Small intestine (tissue), 7 donors: ENCODE data around the gene EFNA2. TPM values are rescaled to one million over a fixed set of nuclear protein-coding genes. Genes with fewer than 3 reads are reported as not detected.

Experiments used
- DNase-seq, 2 donors: peaks; one replicate each; pipeline versions ENCODE4 v3.0.0 to v3.0.0-alpha.2; 2013
- FAIRE-seq: peaks from 2 replicates; lab custom pipeline; 2012; peaks lifted over from hg19 to GRCh38; lab: Jason Lieb, UNC
- H3K27ac ChIP-seq, 3 donors: one replicate each; pipeline ENCODE4 v1.5.1; 2013; ENCODE audit warnings: low read length in 2 of 3, mild to moderate bottlenecking in 2 of 3, control low read depth in 1 of 3, inconsistent platforms in 1 of 3, low read depth in 1 of 3, moderate library complexity in 1 of 3
- H3K27me3 ChIP-seq, 3 donors: one replicate each; pipeline ENCODE4 v1.6.1; 2013; ENCODE audit warnings: low read length in 3 of 3, inconsistent platforms in 1 of 3; ENCODE audit not compliant: control insufficient read depth in 3 of 3, insufficient read depth in 3 of 3
- H3K36me3 ChIP-seq, 3 donors: one replicate each; pipeline ENCODE4 v1.6.1; 2013; ENCODE audit warnings: low read length in 3 of 3, inconsistent platforms in 1 of 3, low read depth in 1 of 3, mild to moderate bottlenecking in 1 of 3, moderate library complexity in 1 of 3; ENCODE audit not compliant: control insufficient read depth in 3 of 3, insufficient read depth in 2 of 3
- H3K4me1 ChIP-seq, 3 donors: one replicate each; pipeline ENCODE4 v1.6.1; 2013; ENCODE audit warnings: low read length in 2 of 3, inconsistent platforms in 1 of 3, low read depth in 1 of 3, mild to moderate bottlenecking in 1 of 3, moderate library complexity in 1 of 3; ENCODE audit not compliant: control insufficient read depth in 3 of 3, insufficient read depth in 2 of 3
- H3K4me3 ChIP-seq, 3 donors: one replicate each; pipeline ENCODE4 v1.5.1; 2013; ENCODE audit warnings: low read length in 3 of 3, control low read depth in 1 of 3, inconsistent platforms in 1 of 3, low read depth in 1 of 3, mild to moderate bottlenecking in 1 of 3, moderate library complexity in 1 of 3
- H3K9me3 ChIP-seq, 2 donors: one replicate each; pipeline ENCODE4 v1.6.1; 2013; ENCODE audit warnings: low read depth in 1 of 2, low read length in 1 of 2; ENCODE audit not compliant: control insufficient read depth in 2 of 2, insufficient read depth in 1 of 2
- WGBS, 3 donors: extraction: QIAGEN DNeasy Blood & Tissue Kit; methylation state at CpG; one replicate each; pipeline ENCODE4 v1.1.7; 2013; 5-methylcytosine and 5-hydroxymethylcytosine counted together
- polyA plus RNA-seq, 4 donors: library from polyadenylated mRNA; stranded (reverse) in 3 of 4; unstranded in 1 of 4; fragments of 200-250 nt in 3 of 4; fragments of 120-200 nt in 1 of 4; gene quantifications; one replicate each; pipeline versions ENCODE4 v1.2.1 to v1.2.3, GENCODE V29; 2013
- donor health status: healthy with polysubstance abuse.
- donor health status: control.
- donor health status: control.
- donor health status: Bipolar disorder and iron deficiency.
- donor health status: healthy.

The EFNA2 gene
- polyA plus RNA-seq, 4 donors, result 17.7 to 31.3 (median 27.6) TPM

GRCh38 chr19:1266916-1267476 lies 18.7 kb upstream of the EFNA2 start:
- 1% methylated on average over 38 to 59 of the region's 59 CpGs for WGBS, 3 donors
- Histone ChIP-seq H3K4me1 (peaks cover 4 to 79% (median 19%) of the 10 kb centered on the region in 3 donors), H3K36me3 (peaks cover 4 to 36% (median 4%) of the 10 kb centered on the region in 3 donors), H3K4me3 (peak overlapping the region in 2 of 3 donors; percentile 52 to 55), H3K9me3 (no peaks in the 10 kb centered on the region), H3K27me3 (no peaks in the 10 kb centered on the region), H3K27ac (peak overlapping the region; percentile 86 to 94 (median 90))
- FAIRE-seq, result no peak
- DNase-seq, result peak; percentile 66 to 90

DNA sequence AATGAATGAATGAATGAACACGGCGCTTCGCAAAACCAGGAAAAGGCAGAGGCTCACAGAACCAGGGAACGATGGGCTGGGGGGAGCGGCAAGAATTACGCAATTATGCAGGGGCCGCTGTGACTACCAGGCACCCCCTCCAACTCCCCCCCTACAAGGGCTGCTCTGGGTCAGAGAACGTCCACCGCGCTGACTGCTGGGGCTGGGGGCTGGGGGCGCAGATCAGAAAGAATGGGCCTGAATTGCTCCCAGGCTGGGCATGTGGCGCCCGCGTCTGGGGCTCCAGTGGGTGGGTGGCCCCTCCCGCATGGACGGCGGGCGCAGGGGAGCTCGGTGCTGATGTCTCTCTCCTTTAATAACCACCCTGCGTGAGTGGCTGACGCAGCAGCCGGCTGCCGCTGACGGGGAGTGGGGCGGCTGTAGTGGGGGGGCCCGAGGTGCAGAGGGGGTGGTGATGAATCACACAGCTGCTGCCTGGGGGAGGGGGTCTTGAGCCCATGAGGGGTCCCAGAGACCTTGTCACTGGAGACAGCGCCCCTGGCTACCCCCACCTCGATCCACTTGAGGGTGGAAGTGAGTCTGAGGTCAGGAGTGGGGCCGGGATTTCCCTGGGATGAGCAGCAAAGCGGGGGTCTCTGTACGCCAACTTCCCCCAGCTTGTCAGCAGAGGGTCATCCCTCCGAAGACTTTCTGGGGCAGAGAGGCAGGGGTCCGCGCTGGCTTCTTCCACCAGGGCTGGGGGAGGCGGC lies 18.0 kb upstream of the EFNA2 start:
- DNase-seq, result peak in 1 of 2 donors; percentile 48
- H3K4me3 ChIP-seq, result peak overlapping the region in 2 of 3 donors; percentile 52 to 55
- H3K27me3 ChIP-seq, result no peaks in the 10 kb centered on the region
- FAIRE-seq, result no peak
- peaks cover 4 to 72% (median 17%) of the 10 kb centered on the region in 3 donors for H3K4me1 ChIP-seq
- 26 to 29% (median 29%) methylated on average over 31 to 35 of the region's 35 CpGs for WGBS, 3 donors
- no peaks in the 10 kb centered on the region for H3K9me3 ChIP-seq
- H3K27ac ChIP-seq, result peak overlapping the region in 1 of 3 donors; percentile 14
- peaks cover 6 to 42% (median 10%) of the 10 kb centered on the region in 3 donors for H3K36me3 ChIP-seq

DNA sequence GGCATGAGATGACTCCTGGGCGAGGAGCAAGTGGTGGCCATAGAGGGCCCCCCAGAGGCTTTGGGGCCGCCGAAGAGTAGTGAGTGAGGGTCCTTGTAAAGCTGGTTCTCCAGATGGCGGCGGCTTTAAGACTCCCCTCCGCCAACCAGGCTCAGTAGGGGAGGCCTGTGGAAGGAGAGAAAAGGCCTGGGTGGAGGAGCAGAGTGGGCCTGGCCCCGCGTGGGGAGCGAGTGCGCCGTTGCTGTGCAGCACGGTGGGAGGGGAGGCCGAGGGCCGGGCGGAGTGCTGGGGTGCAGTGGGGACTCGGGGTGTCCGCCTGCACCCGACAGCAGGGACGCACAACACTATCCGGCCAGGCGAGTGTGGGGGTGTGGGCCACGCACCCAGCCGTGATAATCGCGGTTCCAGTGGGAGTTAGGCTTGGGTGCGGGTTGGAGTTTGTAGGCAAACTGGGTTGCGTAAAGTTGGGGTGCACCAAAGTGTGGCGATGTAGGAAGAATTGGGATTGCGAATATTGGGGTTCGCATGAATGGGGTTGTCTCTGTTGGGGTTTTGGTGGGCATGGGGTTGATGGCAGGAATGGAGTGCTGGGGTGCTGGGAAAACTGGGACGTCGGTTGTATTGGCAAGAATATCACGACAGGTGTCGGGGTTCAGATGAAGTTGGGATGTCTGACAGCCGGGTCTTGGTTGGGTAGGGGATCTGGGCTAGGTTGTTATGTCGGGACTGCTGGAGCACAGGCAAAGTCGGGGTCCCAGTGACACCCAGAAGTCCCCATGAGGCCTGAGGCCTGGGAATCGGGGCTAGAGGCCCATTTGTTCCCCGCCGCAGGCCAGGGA lies 17.2 kb upstream of the EFNA2 start:
- Histone ChIP-seq H3K27me3 (no peaks in the 10 kb centered on the region), H3K27ac (peak overlapping the region in 2 of 3 donors; percentile 69 to 76), H3K4me3 (no peak overlapping the region), H3K36me3 (peaks cover 8 to 50% (median 18%) of the 10 kb centered on the region in 3 donors), H3K4me1 (peaks cover 4 to 66% (median 17%) of the 10 kb centered on the region in 3 donors), H3K9me3 (no peaks in the 10 kb centered on the region)
- DNase-seq (peak in 1 of 2 donors; percentile 32), FAIRE-seq (no peak)
- 53 to 67% (median 61%) methylated on average over 36 to 40 of the region's 40 CpGs for WGBS, 3 donors

DNA sequence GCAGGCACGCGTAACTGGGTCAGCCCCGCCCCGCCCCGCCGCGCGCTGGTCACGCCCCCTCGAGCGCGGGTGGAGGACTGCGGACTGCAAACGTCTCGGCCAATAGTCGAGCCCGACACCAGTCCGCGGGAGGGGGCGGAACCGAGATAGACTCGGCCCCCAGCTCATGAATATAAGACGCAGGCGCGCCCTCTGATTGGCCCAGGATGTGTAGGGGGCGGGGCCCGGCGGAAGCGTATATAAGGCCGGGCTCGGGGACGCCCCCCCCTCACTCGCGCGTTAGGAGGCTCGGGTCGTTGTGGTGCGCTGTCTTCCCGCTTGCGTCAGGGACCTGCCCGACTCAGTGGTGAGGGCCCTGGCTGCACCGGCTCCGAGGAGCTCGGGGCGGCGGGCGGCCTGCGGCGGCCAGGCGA lies 16.6 kb upstream of the EFNA2 start, which contains the start of gene CIRBP:
Gene CIRBP (plus strand): TSS at position 268 of the 413 bp plus-strand sequence. CDS start 1,602 bp downstream, outside the sequence.
- WGBS, 3 donors, result 0 to 1% (median 1%) methylated on average over 34 to 50 of the region's 50 CpGs
- no peaks in the 10 kb centered on the region for H3K9me3 ChIP-seq
- H3K4me3 ChIP-seq, result peak within 1 kb of the TSS; percentile 86 to 96 (median 87)
- H3K27ac ChIP-seq, result peak within 1 kb of the TSS; percentile 85 to 99 (median 96)
- H3K27me3 ChIP-seq, result no peaks in the 10 kb centered on the region
- H3K36me3 ChIP-seq, result peaks cover 8 to 56% (median 22%) of the 10 kb centered on the region in 3 donors
- peaks cover 4 to 69% (median 17%) of the 10 kb centered on the region in 3 donors for H3K4me1 ChIP-seq
- FAIRE-seq (no peak), DNase-seq (peak; percentile 99 to 100)

- Histone ChIP-seq H3K4me1 (peaks cover 4 to 71% (median 17%) of the 10 kb centered on the region in 3 donors), H3K9me3 (no peaks in the 10 kb centered on the region), H3K4me3 (peak overlapping the region; percentile 86 to 96 (median 87)), H3K27me3 (no peaks in the 10 kb centered on the region), H3K27ac (peak overlapping the region; percentile 85 to 99 (median 96)), H3K36me3 (peaks cover 12 to 57% (median 28%) of the 10 kb centered on the region in 3 donors)
- DNase-seq (peak; percentile 80 to 93), FAIRE-seq (no peak)
- 0 to 1% (median 1%) methylated on average over 34 to 64 of the region's 64 CpGs for WGBS, 3 donors
Observed at GRCh38 chr19:1269478-1270212, 16.0 kb upstream of the EFNA2 start.

GRCh38 chr19:1270213-1270853 lies 15.3 kb upstream of the EFNA2 start:
- FAIRE-seq (no peak), DNase-seq (peak in 1 of 2 donors; percentile 48)
- H3K4me3 ChIP-seq, result peak overlapping the region; percentile 86 to 96 (median 87)
- 4 to 22% (median 7%) methylated on average over 8 of the region's 8 CpGs for WGBS, 3 donors
- peaks cover 14 to 56% (median 28%) of the 10 kb centered on the region in 3 donors for H3K36me3 ChIP-seq
- no peaks in the 10 kb centered on the region for H3K9me3 ChIP-seq
- H3K27ac ChIP-seq, result peak overlapping the region; percentile 85 to 99 (median 96)
- H3K27me3 ChIP-seq, result no peaks in the 10 kb centered on the region
- peaks cover 7 to 68% (median 17%) of the 10 kb centered on the region in 3 donors for H3K4me1 ChIP-seq

DNA sequence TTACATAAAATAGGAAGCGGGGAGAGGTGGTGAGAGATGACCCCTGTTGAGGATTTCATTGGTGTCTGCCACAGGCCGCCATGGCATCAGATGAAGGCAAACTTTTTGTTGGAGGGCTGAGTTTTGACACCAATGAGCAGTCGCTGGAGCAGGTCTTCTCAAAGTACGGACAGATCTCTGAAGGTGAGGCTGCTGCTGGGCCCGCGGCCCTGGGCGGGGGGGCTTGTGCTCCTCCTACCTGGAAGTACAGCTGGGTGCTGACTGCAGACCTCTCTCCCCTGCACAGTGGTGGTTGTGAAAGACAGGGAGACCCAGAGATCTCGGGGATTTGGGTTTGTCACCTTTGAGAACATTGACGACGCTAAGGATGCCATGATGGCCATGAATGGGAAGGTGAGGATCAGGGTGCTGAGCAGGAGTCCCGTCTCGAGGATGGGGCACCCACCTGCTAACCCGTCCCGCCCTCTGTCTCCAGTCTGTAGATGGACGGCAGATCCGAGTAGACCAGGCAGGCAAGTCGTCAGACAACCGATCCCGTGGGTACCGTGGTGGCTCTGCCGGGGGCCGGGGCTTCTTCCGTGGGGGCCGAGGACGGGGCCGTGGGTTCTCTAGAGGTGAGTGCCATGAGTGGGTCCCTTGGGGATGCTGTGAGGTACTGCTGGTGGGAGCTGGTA lies 14.7 kb upstream of the EFNA2 start:
- no peak for DNase-seq
- Histone ChIP-seq H3K36me3 (peaks cover 14 to 56% (median 28%) of the 10 kb centered on the region in 3 donors), H3K27me3 (no peaks in the 10 kb centered on the region), H3K27ac (peak overlapping the region in 2 of 3 donors; percentile 33 to 85), H3K4me3 (peak overlapping the region in 2 of 3 donors; percentile 86 to 96), H3K4me1 (peaks cover 7 to 63% (median 17%) of the 10 kb centered on the region in 3 donors), H3K9me3 (no peaks in the 10 kb centered on the region)
- FAIRE-seq, result no peak
- 27 to 59% (median 30%) methylated on average over 22 to 26 of the region's 26 CpGs for WGBS, 3 donors
